GM23338 (cell line): ENCODE data around the gene TDRD7. TPM values are rescaled to one million over a fixed set of nuclear protein-coding genes. Genes with fewer than 3 reads are reported as not detected.

Experiments
- ATAC-seq: fragments of 200-7000 bp; cut with Tn5 transposase; 3 replicates; pipeline ENCODE4 v1.9.1; 2020
- DNase-seq: peaks from one replicate; pipeline ENCODE4 v3.0.0-alpha.2; 2015; ENCODE audit warnings: low spot score
- H2AFZ ChIP-seq: fragments of 200-600 bp; sonication (generic); 2 replicates; pipeline ENCODE4 v1.8.0; 2016; ENCODE audit warnings: antibody characterized with exemption, mild to moderate bottlenecking, moderate library complexity
- H3F3A ChIP-seq: fragments of 200-600 bp; sonication (generic); replicated peaks from 2 replicates; pipeline ENCODE4 v1.8.0; 2017; ENCODE audit warnings: antibody characterized with exemption, mixed run types, low read depth
- H3K27ac ChIP-seq: fragments of 200-600 bp; sonication (generic); 2 replicates; pipeline ENCODE4 v1.6.1; 2016; ENCODE audit warnings: low read depth
- H3K27me3 ChIP-seq: fragments of 200-600 bp; sonication (generic); 2 replicates; pipeline ENCODE4 v1.8.0; 2016; ENCODE audit warnings: mild to moderate bottlenecking, mixed run types, moderate library complexity; ENCODE audit not compliant: insufficient read depth
- H3K36me3 ChIP-seq: fragments of 200-600 bp; sonication (generic); 2 replicates; pipeline ENCODE4 v1.8.0; 2016; ENCODE audit warnings: mild to moderate bottlenecking; ENCODE audit not compliant: insufficient read depth
- H3K4me1 ChIP-seq: fragments of 200-600 bp; sonication (generic); 2 replicates; pipeline ENCODE4 v1.8.0; 2016; ENCODE audit warnings: mild to moderate bottlenecking, moderate library complexity; ENCODE audit not compliant: insufficient read depth
- H3K4me2 ChIP-seq: fragments of 200-600 bp; sonication (generic); 2 replicates; pipeline ENCODE4 v1.7.1; 2017; ENCODE audit warnings: mixed run types
- H3K4me3 ChIP-seq: fragments of 200-600 bp; sonication (generic); 2 replicates; pipeline ENCODE4 v1.6.1; 2016; ENCODE audit warnings: mixed run types
- H3K79me2 ChIP-seq: fragments of 200-600 bp; sonication (generic); replicated peaks from 2 replicates; pipeline ENCODE4 v1.8.0; 2017; ENCODE audit warnings: mild to moderate bottlenecking; ENCODE audit not compliant: insufficient read depth
- H3K9me2 ChIP-seq: fragments of 200-600 bp; sonication (generic); 2 replicates; pipeline ENCODE4 v1.8.0; 2017; ENCODE audit not compliant: insufficient read depth
- H4K20me1 ChIP-seq: fragments of 200-600 bp; sonication (generic); replicated peaks from 2 replicates; pipeline ENCODE4 v1.8.0; 2017; ENCODE audit warnings: mild to moderate bottlenecking; ENCODE audit not compliant: insufficient read depth
- H3K27ac Mint-ChIP-seq: 2 replicates; pipeline ENCODE4 v1.8.0; 2020; ENCODE audit warnings: inconsistent platforms, mild to moderate bottlenecking, moderate library complexity, mixed read lengths
- H3K27me3 Mint-ChIP-seq: 3 replicates; pipeline ENCODE4 v1.8.0; 2022; ENCODE audit warnings: low read depth, mild to moderate bottlenecking, moderate library complexity, mixed read lengths, inconsistent platforms; ENCODE audit not compliant: insufficient read depth, poor library complexity
- H3K36me3 Mint-ChIP-seq: 3 replicates; pipeline ENCODE4 v1.8.0; 2021; ENCODE audit warnings: low read depth, mild to moderate bottlenecking, inconsistent platforms, moderate library complexity, mixed read lengths
- H3K4me1 Mint-ChIP-seq: 3 replicates; pipeline ENCODE4 v1.8.0; 2020; ENCODE audit warnings: mild to moderate bottlenecking, inconsistent platforms, mixed read lengths
- H3K4me3 Mint-ChIP-seq: 3 replicates; pipeline ENCODE4 v1.8.0; 2021; ENCODE audit warnings: moderate library complexity, mild to moderate bottlenecking, inconsistent platforms, mixed read lengths
- H3K9me3 Mint-ChIP-seq: 3 replicates; pipeline ENCODE4 v1.8.0; 2020; ENCODE audit warnings: moderate library complexity, mild to moderate bottlenecking, inconsistent platforms, mixed read lengths
- CREB1 ChIP-seq: fragments of 250-450 bp; sonication (Bioruptor Pico); IDR thresholded peaks from 2 replicates; pipeline ENCODE4 v1.5.0; 2020; ENCODE audit warnings: low read depth, mild to moderate bottlenecking, moderate library complexity
- EZH2 ChIP-seq: fragments of 200-600 bp; sonication (generic); IDR thresholded peaks from one replicate; pipeline ENCODE4 v1.8.0; 2017; ENCODE audit warnings: antibody characterized with exemption, mild to moderate bottlenecking, low read depth; ENCODE audit not compliant: unreplicated experiment
- EZH2phosphoT487 ChIP-seq: fragments of 200-600 bp; sonication (generic); IDR thresholded peaks from one replicate; pipeline ENCODE4 v1.8.1; 2018; ENCODE audit warnings: antibody characterized with exemption; ENCODE audit not compliant: unreplicated experiment
- JUNB ChIP-seq: IDR thresholded peaks from one replicate; pipeline ENCODE4 v1.6.1; 2016; ENCODE audit warnings: antibody characterized with exemption; ENCODE audit not compliant: unreplicated experiment
- NANOG ChIP-seq: IDR thresholded peaks from 2 replicates; pipeline ENCODE4 v1.6.1; 2016; ENCODE audit warnings: antibody characterized with exemption, borderline replicate concordance
- POLR2AphosphoS5 ChIP-seq: IDR thresholded peaks from 2 replicates; pipeline ENCODE4 v1.6.1; 2016; ENCODE audit warnings: antibody characterized with exemption, low read depth
- REST ChIP-seq: IDR thresholded peaks from one replicate; pipeline ENCODE4 v1.6.1; 2018; ENCODE audit warnings: antibody characterized with exemption; ENCODE audit not compliant: unreplicated experiment
- STAT1 ChIP-seq: IDR thresholded peaks from one replicate; pipeline ENCODE4 v1.6.1; 2016; ENCODE audit warnings: antibody characterized with exemption; ENCODE audit not compliant: unreplicated experiment
- ZNF114 ChIP-seq: fragments of 250-450 bp; sonication (Bioruptor Pico); IDR thresholded peaks from 2 replicates; pipeline ENCODE4 v1.5.0; 2020; ENCODE audit warnings: mild to moderate bottlenecking, moderate library complexity
- polyA plus RNA-seq: library from polyadenylated mRNA; unstranded; fragments of >200 nt; fragmentation: Nextera tagmentation; extraction: Ambion mirVana; gene quantifications from 2 replicates; pipeline ENCODE4 v1.2.1, GENCODE V29; 2016
- total RNA-seq: library from RNA; depleted of rRNA; stranded (reverse); fragments of >200 nt; shearing (Covaris generic); gene quantifications from 2 replicates; pipeline ENCODE4 v1.2.3, GENCODE V29; 2014
- TF ChIP-seq, protein P1 (sequence below): IDR thresholded peaks from 2 replicates; pipeline ENCODE4 v1.6.1; 2016; ENCODE audit warnings: antibody characterized with exemption
- TF ChIP-seq, protein P2 (sequence below): fragments of 250-450 bp; sonication (Bioruptor Pico); IDR thresholded peaks from 2 replicates; pipeline ENCODE4 v1.5.0; 2020; ENCODE audit warnings: mild to moderate bottlenecking, moderate library complexity

The TDRD7 gene
- total and polyA plus RNA-seq, 2 experiments from 2014 or later = 1.7 to 3.1 TPM

GRCh38 chr9:97367729-97368128 lies 44.2 kb upstream of the TDRD7 start:
- H3K4me3 Mint-ChIP-seq = no peak overlapping the region
- H3K27me3 ChIP-seq = no peaks in the 10 kb centered on the region
- H3K9me3 Mint-ChIP-seq = peaks cover 22% of the 10 kb centered on the region
- H3K27ac Mint-ChIP-seq = no peak overlapping the region
- ATAC-seq = no peak
- H3K4me1 Mint-ChIP-seq = peaks cover 15% of the 10 kb centered on the region
- H2AFZ ChIP-seq = no peak overlapping the region
- no peak overlapping the region for H3K4me2 ChIP-seq
- H3K27me3 Mint-ChIP-seq = peaks cover 8% of the 10 kb centered on the region
- no peaks in the 10 kb centered on the region for H4K20me1 ChIP-seq
- H3K4me3 ChIP-seq = no peak overlapping the region
- H3K36me3 ChIP-seq = no peaks in the 10 kb centered on the region
- no peak overlapping the region for H3K27ac ChIP-seq
- H3F3A ChIP-seq = no peaks in the 10 kb centered on the region
- no peaks in the 10 kb centered on the region for H3K4me1 ChIP-seq
- no peaks in the 10 kb centered on the region for H3K79me2 ChIP-seq
- TF ChIP-seq NANOG = no peak
- TF ChIP-seq JUNB = no peak
- TF ChIP-seq, protein P1, sequence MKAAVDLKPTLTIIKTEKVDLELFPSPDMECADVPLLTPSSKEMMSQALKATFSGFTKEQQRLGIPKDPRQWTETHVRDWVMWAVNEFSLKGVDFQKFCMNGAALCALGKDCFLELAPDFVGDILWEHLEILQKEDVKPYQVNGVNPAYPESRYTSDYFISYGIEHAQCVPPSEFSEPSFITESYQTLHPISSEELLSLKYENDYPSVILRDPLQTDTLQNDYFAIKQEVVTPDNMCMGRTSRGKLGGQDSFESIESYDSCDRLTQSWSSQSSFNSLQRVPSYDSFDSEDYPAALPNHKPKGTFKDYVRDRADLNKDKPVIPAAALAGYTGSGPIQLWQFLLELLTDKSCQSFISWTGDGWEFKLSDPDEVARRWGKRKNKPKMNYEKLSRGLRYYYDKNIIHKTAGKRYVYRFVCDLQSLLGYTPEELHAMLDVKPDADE = no peak
- no peak for TF ChIP-seq EZH2phosphoT487
- no peak for TF ChIP-seq EZH2
- no peak for TF ChIP-seq POLR2AphosphoS5
- TF ChIP-seq REST = no peak
- H3K36me3 Mint-ChIP-seq = peaks cover 46% of the 10 kb centered on the region
- peaks cover 5% of the 10 kb centered on the region; the same call in 1 of the 2 replicates for H3K9me2 ChIP-seq
- DNase-seq = no peak

GRCh38 chr9:97368964-97369363 lies 42.9 kb upstream of the TDRD7 start:
- H3K36me3 Mint-ChIP-seq = peaks cover 43% of the 10 kb centered on the region
- ATAC-seq = no peak
- H3K4me3 ChIP-seq = no peak overlapping the region
- TF ChIP-seq EZH2phosphoT487 (no peak), CREB1 (CRISPR knock-in tag) (no peak), STAT1 (no peak), ZNF114 (CRISPR knock-in tag) (no peak), EZH2 (no peak)
- TF ChIP-seq, protein P2, sequence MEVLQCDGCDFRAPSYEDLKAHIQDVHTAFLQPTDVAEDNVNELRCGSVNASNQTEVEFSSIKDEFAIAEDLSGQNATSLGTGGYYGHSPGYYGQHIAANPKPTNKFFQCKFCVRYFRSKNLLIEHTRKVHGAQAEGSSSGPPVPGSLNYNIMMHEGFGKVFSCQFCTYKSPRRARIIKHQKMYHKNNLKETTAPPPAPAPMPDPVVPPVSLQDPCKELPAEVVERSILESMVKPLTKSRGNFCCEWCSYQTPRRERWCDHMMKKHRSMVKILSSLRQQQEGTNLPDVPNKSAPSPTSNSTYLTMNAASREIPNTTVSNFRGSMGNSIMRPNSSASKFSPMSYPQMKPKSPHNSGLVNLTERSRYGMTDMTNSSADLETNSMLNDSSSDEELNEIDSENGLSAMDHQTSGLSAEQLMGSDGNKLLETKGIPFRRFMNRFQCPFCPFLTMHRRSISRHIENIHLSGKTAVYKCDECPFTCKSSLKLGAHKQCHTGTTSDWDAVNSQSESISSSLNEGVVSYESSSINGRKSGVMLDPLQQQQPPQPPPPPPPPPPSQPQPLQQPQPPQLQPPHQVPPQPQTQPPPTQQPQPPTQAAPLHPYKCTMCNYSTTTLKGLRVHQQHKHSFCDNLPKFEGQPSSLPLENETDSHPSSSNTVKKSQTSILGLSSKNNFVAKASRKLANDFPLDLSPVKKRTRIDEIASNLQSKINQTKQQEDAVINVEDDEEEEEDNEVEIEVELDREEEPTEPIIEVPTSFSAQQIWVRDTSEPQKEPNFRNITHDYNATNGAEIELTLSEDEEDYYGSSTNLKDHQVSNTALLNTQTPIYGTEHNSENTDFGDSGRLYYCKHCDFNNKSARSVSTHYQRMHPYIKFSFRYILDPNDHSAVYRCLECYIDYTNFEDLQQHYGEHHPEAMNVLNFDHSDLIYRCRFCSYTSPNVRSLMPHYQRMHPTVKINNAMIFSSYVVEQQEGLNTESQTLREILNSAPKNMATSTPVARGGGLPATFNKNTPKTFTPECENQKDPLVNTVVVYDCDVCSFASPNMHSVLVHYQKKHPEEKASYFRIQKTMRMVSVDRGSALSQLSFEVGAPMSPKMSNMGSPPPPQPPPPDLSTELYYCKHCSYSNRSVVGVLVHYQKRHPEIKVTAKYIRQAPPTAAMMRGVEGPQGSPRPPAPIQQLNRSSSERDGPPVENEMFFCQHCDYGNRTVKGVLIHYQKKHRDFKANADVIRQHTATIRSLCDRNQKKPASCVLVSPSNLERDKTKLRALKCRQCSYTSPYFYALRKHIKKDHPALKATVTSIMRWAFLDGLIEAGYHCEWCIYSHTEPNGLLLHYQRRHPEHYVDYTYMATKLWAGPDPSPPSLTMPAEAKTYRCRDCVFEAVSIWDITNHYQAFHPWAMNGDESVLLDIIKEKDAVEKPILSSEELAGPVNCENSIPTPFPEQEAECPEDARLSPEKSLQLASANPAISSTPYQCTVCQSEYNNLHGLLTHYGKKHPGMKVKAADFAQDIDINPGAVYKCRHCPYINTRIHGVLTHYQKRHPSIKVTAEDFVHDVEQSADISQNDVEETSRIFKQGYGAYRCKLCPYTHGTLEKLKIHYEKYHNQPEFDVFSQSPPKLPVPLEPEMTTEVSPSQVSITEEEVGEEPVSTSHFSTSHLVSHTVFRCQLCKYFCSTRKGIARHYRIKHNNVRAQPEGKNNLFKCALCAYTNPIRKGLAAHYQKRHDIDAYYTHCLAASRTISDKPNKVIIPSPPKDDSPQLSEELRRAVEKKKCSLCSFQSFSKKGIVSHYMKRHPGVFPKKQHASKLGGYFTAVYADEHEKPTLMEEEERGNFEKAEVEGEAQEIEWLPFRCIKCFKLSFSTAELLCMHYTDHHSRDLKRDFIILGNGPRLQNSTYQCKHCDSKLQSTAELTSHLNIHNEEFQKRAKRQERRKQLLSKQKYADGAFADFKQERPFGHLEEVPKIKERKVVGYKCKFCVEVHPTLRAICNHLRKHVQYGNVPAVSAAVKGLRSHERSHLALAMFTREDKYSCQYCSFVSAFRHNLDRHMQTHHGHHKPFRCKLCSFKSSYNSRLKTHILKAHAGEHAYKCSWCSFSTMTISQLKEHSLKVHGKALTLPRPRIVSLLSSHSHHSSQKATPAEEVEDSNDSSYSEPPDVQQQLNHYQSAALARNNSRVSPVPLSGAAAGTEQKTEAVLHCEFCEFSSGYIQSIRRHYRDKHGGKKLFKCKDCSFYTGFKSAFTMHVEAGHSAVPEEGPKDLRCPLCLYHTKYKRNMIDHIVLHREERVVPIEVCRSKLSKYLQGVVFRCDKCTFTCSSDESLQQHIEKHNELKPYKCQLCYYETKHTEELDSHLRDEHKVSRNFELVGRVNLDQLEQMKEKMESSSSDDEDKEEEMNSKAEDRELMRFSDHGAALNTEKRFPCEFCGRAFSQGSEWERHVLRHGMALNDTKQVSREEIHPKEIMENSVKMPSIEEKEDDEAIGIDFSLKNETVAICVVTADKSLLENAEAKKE (CRISPR knock-in tag) = no peak

More at GRCh38 chr9:97368964-97369363, 42.9 kb upstream of the TDRD7 start:
- no peak overlapping the region for H3K4me2 ChIP-seq
- Mint-ChIP-seq H3K4me1 (peaks cover 6% of the 10 kb centered on the region), H3K27me3 (peaks cover 10% of the 10 kb centered on the region), H3K4me3 (no peak overlapping the region), H3K9me3 (peaks cover 22% of the 10 kb centered on the region), H3K27ac (no peak overlapping the region)
- H3K27ac ChIP-seq = no peak overlapping the region
- H3K27me3 ChIP-seq = no peaks in the 10 kb centered on the region
- H3K79me2 ChIP-seq = no peaks in the 10 kb centered on the region
- no peaks in the 10 kb centered on the region for H4K20me1 ChIP-seq
- H2AFZ ChIP-seq = no peak overlapping the region
- no peaks in the 10 kb centered on the region for H3F3A ChIP-seq
- no peaks in the 10 kb centered on the region for H3K36me3 ChIP-seq
- no peaks in the 10 kb centered on the region for H3K9me2 ChIP-seq
- DNase-seq = no peak
- no peaks in the 10 kb centered on the region for H3K4me1 ChIP-seq
